ENCODE measurements around the gene PRDM16. TPM values are rescaled to one million over a fixed set of nuclear protein-coding genes. Genes with fewer than 3 reads are reported as not detected.

Gene PRDM16
- total RNA-seq, 1 experiment from 2014 or later, result not detected

- no peak for DNase-seq (ENCODE audit: low read depth)
Observed at GRCh38 chr1:3389093-3389833, 320.3 kb downstream of the PRDM16 start.

GRCh38 chr1:3390291-3390690 lies 321.3 kb downstream of the PRDM16 start:
- DNase-seq (ENCODE audit: low read depth), result no peak

GRCh38 chr1:3391711-3392110 lies 322.7 kb downstream of the PRDM16 start:
- DNase-seq (ENCODE audit: low read depth), result no peak

GRCh38 chr1:3393024-3393986 lies 324.3 kb downstream of the PRDM16 start:
- no peak for DNase-seq (ENCODE audit: low read depth)

- DNase-seq (ENCODE audit: low read depth), result no peak
Observed at GRCh38 chr1:3393987-3394920, 325.3 kb downstream of the PRDM16 start.

- DNase-seq (ENCODE audit: low read depth), result no peak
Observed at GRCh38 chr1:3396411-3396810, 327.4 kb downstream of the PRDM16 start.

- DNase-seq (ENCODE audit: low read depth), result no peak
Observed at GRCh38 chr1:3397311-3397710, 328.3 kb downstream of the PRDM16 start.

GRCh38 chr1:3398396-3399140 lies 329.6 kb downstream of the PRDM16 start:
- no peak for DNase-seq (ENCODE audit: low read depth)

GRCh38 chr1:3399732-3400131 lies 330.7 kb downstream of the PRDM16 start:
- DNase-seq (ENCODE audit: low read depth), result no peak

GRCh38 chr1:3401585-3402257 lies 332.7 kb downstream of the PRDM16 start:
- DNase-seq (ENCODE audit: low read depth), result no peak

GRCh38 chr1:3402258-3403010 lies 333.4 kb downstream of the PRDM16 start:
- no peak for DNase-seq (ENCODE audit: low read depth)

- DNase-seq (ENCODE audit: low read depth), result no peak
Observed at GRCh38 chr1:3403011-3403345, 334.0 kb downstream of the PRDM16 start.

GRCh38 chr1:3403388-3404231 lies 334.6 kb downstream of the PRDM16 start:
- no peak for DNase-seq (ENCODE audit: low read depth)

- no peak for DNase-seq (ENCODE audit: low read depth)
Observed at GRCh38 chr1:3404301-3404700, 335.3 kb downstream of the PRDM16 start.

- DNase-seq (ENCODE audit: low read depth), result no peak
Observed at GRCh38 chr1:3404801-3405200, 335.8 kb downstream of the PRDM16 start.

GRCh38 chr1:3405491-3405890 lies 336.5 kb downstream of the PRDM16 start:
- no peak for DNase-seq (ENCODE audit: low read depth)

GRCh38 chr1:3405974-3406867 lies 337.2 kb downstream of the PRDM16 start:
- DNase-seq (ENCODE audit: low read depth), result no peak

GRCh38 chr1:3407021-3407420 lies 338.0 kb downstream of the PRDM16 start:
- no peak for DNase-seq (ENCODE audit: low read depth)
